HepG2 (cell line): ENCODE data around the gene SPI1. TPM values are rescaled to one million over a fixed set of nuclear protein-coding genes. Genes with fewer than 3 reads are reported as not detected.

Experiments
- ATAC-seq: fragments of 200-7000 bp; cut with Tn5 transposase; 3 replicates; pipeline ENCODE4 v1.9.1; 2020; ENCODE audit warnings: mild to moderate bottlenecking, moderate library complexity
- BruUV-seq: library from RNA; stranded (reverse); fragments of 400-500 nt; replicated peaks from 2 replicates; lab custom pipeline; 2021; lab: Mats Ljungman, UMichigan
- CTCF ChIA-PET: fragments of 300-600 bp; formaldehyde crosslinking; extraction: SDS; loops from one replicate; lab custom pipeline; 2021; ENCODE audit warnings: low total read pairs, inconsistent platforms, low intra/inter-chr PET ratio; lab: Yijun Ruan, JAX
- POLR2A ChIA-PET: fragments of 350-600 bp; sonication (Branson Sonifier 250); formaldehyde crosslinking; loops from one replicate; lab custom pipeline; 2020; ENCODE audit warnings: antibody characterized with exemption, inconsistent platforms; lab: Yijun Ruan, JAX
- DNase-seq: peaks from one replicate; pipeline ENCODE4 v3.0.0-alpha.2; 2015; ENCODE audit warnings: low spot score
- FAIRE-seq: peaks from 3 replicates; lab custom pipeline; 2011; peaks lifted over from hg19 to GRCh38; lab: Jason Lieb, UNC
- H2AFZ ChIP-seq: one replicate; pipeline ENCODE4 v1.6.1; 2011; ENCODE audit warnings: low read length, inconsistent platforms
- H3K27ac ChIP-seq: fragments of 300-600 bp; 3 replicates; pipeline ENCODE4 v1.8.0; 2011; ENCODE audit warnings: mixed run types, mild to moderate bottlenecking, mixed read lengths, low read length, inconsistent platforms; ENCODE audit not compliant: insufficient read depth; ENCODE audit errors: extremely low read length
- H3K27me3 ChIP-seq, 2 experiments: fragments of 200-600 bp in 1 of 2; 2 replicates in 1 of 2; 3 replicates in 1 of 2; pipeline versions ENCODE4 v1.6.0 to v1.8.0; 2011; ENCODE audit warnings: low read length in 2 of 2, mild to moderate bottlenecking in 2 of 2, moderate library complexity in 2 of 2, inconsistent platforms in 1 of 2; ENCODE audit not compliant: insufficient read depth in 2 of 2, control insufficient read depth in 1 of 2
- H3K36me3 ChIP-seq, 2 experiments: fragments of 200-600 bp in 1 of 2; replicated peaks in 1 of 2; 2 replicates in 1 of 2; 3 replicates in 1 of 2; pipeline versions ENCODE4 v1.5.1 to v1.8.0; 2011; ENCODE audit warnings: low read length in 2 of 2, inconsistent platforms in 1 of 2; ENCODE audit not compliant: insufficient read depth in 2 of 2, control insufficient read depth in 1 of 2
- H3K4me1 ChIP-seq: 2 replicates; pipeline ENCODE4 v1.5.1; 2012; ENCODE audit warnings: low read length, inconsistent platforms; ENCODE audit not compliant: insufficient read depth
- H3K4me2 ChIP-seq: 2 replicates; pipeline ENCODE4 v1.6.0; 2011; ENCODE audit warnings: low read depth, low read length, inconsistent platforms
- H3K4me3 ChIP-seq, 3 experiments: fragments of 200-600 bp in 1 of 3; sonication (generic), shearing (Covaris generic) in 1 of 3; replicated peaks in 1 of 3; 2 replicates each; pipeline ENCODE4 v1.5.1; 2011 to 2016; ENCODE audit warnings: low read length in 3 of 3, inconsistent platforms in 2 of 3, low read depth in 2 of 3, mild to moderate bottlenecking in 2 of 3, control low read depth in 1 of 3, mixed read lengths in 1 of 3; ENCODE audit not compliant: insufficient read depth in 1 of 3
- H3K79me2 ChIP-seq: one replicate; pipeline ENCODE4 v1.6.1; 2011; ENCODE audit warnings: low read length, inconsistent platforms; ENCODE audit not compliant: insufficient read depth
- H3K9ac ChIP-seq: 2 replicates; pipeline ENCODE4 v1.6.0; 2011; ENCODE audit warnings: mild to moderate bottlenecking, low read depth, low read length, inconsistent platforms; ENCODE audit not compliant: insufficient read depth
- H3K9me3 ChIP-seq: 2 replicates; pipeline ENCODE4 v1.5.1; 2012; ENCODE audit warnings: mild to moderate bottlenecking, low read length
- H4K20me1 ChIP-seq: 2 replicates; pipeline ENCODE4 v1.6.0; 2011; ENCODE audit warnings: inconsistent platforms, mild to moderate bottlenecking, low read length, moderate library complexity; ENCODE audit not compliant: insufficient read depth
- HNF4G ChIP-seq, 2 experiments: sonication (generic) in 1 of 2; formaldehyde crosslinking in 1 of 2; IDR thresholded peaks; 2 replicates each; pipeline versions ENCODE4 v1.4.0 to v1.6.1; 2011 to 2020; ENCODE audit warnings: borderline replicate concordance in 2 of 2, low read depth in 2 of 2, mild to moderate bottlenecking in 2 of 2, low read length in 1 of 2, missing genetic modification reagents in 1 of 2, moderate library complexity in 1 of 2
- ZNF335 ChIP-seq: sonication (generic); formaldehyde crosslinking; IDR thresholded peaks from 2 replicates; pipeline ENCODE4 v1.4.0; 2020; ENCODE audit warnings: missing genetic modification reagents
- ZNF800 ChIP-seq: sonication (generic); formaldehyde crosslinking; IDR thresholded peaks from 2 replicates; pipeline ENCODE4 v1.4.0; 2020; ENCODE audit warnings: missing genetic modification reagents
- WGBS: methylation state at CpG from one replicate; pipeline ENCODE4 v1.1.6; 2017; ENCODE audit warnings: low lambda C conversion rate; 5-methylcytosine and 5-hydroxymethylcytosine counted together
- in situ Hi-C: cut with HindIII; loops from 2 replicates; pipeline ENCODE4 v1.10.0; 2017; ENCODE audit warnings: low pct_unique_long_range_greater_than_20kb; ENCODE audit not compliant: extremely low pct_ligation_motif_present
- intact Hi-C: fragments of 100-400 bp; cut with micrococcal nuclease; formaldehyde crosslinking; loops from one replicate; pipeline ENCODE4 v1.10.0; 2022; ENCODE audit not compliant: unreplicated experiment
- polyA plus RNA-seq, 8 experiments: library from polyadenylated mRNA; depleted of rRNA in 3 of 8; stranded (reverse) in 7 of 8; unstranded in 1 of 8; fragments of >200 nt; fragmentation: Illumina TruSeq in 4 of 8; extraction: Trizol in 4 of 8; gene quantifications; 2 replicates each; pipeline versions ENCODE4 v1.2.1 to v1.2.3, GENCODE V29; 2011 to 2016; ENCODE audit warnings: low read depth in 4 of 8, missing spikeins in 1 of 8, mixed read lengths in 1 of 8; ENCODE audit not compliant: insufficient read depth in 1 of 8
- total RNA-seq, 5 experiments: library from RNA; depleted of rRNA; stranded (reverse); fragments of >200 nt; fragmentation: Illumina TruSeq; extraction: Trizol; gene quantifications; 2 replicates each; pipeline ENCODE4 v1.2.3, GENCODE V29; 2016; ENCODE audit warnings: low read depth in 1 of 5

Gene SPI1
- total and polyA plus RNA-seq, 2 of the 13 experiments (the other 11 are each of a cell fraction or from before 2014, with no cell fraction given), result not detected

DNA sequence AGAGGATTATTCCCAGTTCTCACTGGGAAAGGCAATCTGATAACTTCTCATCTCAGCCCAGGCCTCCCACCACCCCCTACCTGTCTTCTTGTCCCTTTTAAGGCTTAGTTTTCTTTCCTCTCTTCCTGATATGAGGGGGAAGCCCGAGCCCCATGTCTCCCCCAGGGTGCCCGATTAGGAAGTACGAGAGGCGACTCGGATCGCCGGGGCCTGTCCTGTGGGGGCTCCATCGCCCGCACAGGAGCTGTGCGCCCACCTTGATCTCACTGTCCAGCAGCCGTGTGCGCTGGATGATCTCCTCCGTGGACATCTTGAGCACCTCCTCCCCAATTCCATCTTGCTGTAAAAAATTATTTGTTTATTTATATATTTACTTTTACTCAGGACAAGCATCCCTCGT, 47.3 kb upstream of the SPI1 start:
- under 1% methylated on average over 14 of the region's 14 CpGs for WGBS
- TSS peak; percentile 84 for BruUV-seq
- FAIRE-seq (no peak), DNase-seq (no peak), ATAC-seq (no peak)
- intact Hi-C loops, result loop anchor here (2.0 kb wide), 1 partner anchor 17 kb away; the partner anchor contains the start of gene SLC39A13
- peaks cover 23% of the 10 kb centered on the region for H3K79me2 ChIP-seq
- ChIA-PET POLR2A (interaction anchor here (0.8 to 5.1 kb wide), 7 partner anchors 8 to 298 kb away, joined by 5 to 68 read pairs (median 10); partner anchors contain the start of gene SLC39A13), CTCF (no interaction called here)
- H4K20me1 ChIP-seq, result no peaks in the 10 kb centered on the region
- H3K9ac ChIP-seq, result peak overlapping the region; percentile 91
- no peaks in the 10 kb centered on the region for H3K9me3 ChIP-seq
- H3K4me2 ChIP-seq, result peak overlapping the region; percentile 99
- H3K4me1 ChIP-seq, result peaks cover 31% of the 10 kb centered on the region
- in situ Hi-C loops, result no loop called here
- no peak overlapping the region for H2AFZ ChIP-seq
- peak overlapping the region; percentile 73 to 99 (median 97) for H3K4me3 ChIP-seq
- TF ChIP-seq ZNF335 (CRISPR knock-in tag), result 0 out of 2 replicates have a peak, but pooled peaks have one; percentile 2
- no peak for TF ChIP-seq ZNF800 (CRISPR knock-in tag)
- TF ChIP-seq HNF4G (IDR thresholded peaks at IDR 0.05; ENCODE audit: borderline replicate concordance, low read depth, low read length), result no peak
- TF ChIP-seq HNF4G (CRISPR knock-in tag; IDR thresholded peaks at IDR 0.05; ENCODE audit: borderline replicate concordance, low read depth), result 0 out of 2 replicates have a peak, but pooled peaks have one; percentile 13
- H3K27me3 ChIP-seq, result no peaks in the 10 kb centered on the region; a peak in 1 of 5 replicates
- peak overlapping the region; percentile 89 for H3K27ac ChIP-seq
- H3K36me3 ChIP-seq, result peaks cover 14 to 34% of the 10 kb centered on the region in 2 experiments
